Measurements from ENCODE around the gene FER.
"Not testable (repeated sequence)": the region's sequence is repeated elsewhere in the genome, so short reads cannot be mapped to it uniquely, and the experiment has no call there.

FER gene

GRCh38 chr5:108898707-108899106, 151.0 kb downstream of the FER start:
- no peak for DNase-seq

GRCh38 chr5:108899244-108899643, 151.5 kb downstream of the FER start:
- not testable (repeated sequence) for DNase-seq

- no peak for DNase-seq
Measured at GRCh38 chr5:108900668-108901067, 153.0 kb downstream of the FER start.

GRCh38 chr5:108905805-108906204, 158.1 kb downstream of the FER start:
- no peak for DNase-seq

- no peak for DNase-seq
Measured at GRCh38 chr5:108910627-108911026, 162.9 kb downstream of the FER start.

- no peak for DNase-seq
Measured at GRCh38 chr5:108911055-108911454, 163.4 kb downstream of the FER start.

- DNase-seq = no peak
Measured at GRCh38 chr5:108917596-108917995, 169.9 kb downstream of the FER start.

- no peak for DNase-seq
Measured at GRCh38 chr5:108919591-108920326, 172.1 kb downstream of the FER start.

- DNase-seq = no peak
Measured at GRCh38 chr5:108924457-108924961, 176.8 kb downstream of the FER start.

GRCh38 chr5:108925073-108925472, 177.4 kb downstream of the FER start:
- no peak for DNase-seq

- DNase-seq = no peak
Measured at GRCh38 chr5:108930107-108930506, 182.4 kb downstream of the FER start.

GRCh38 chr5:108935611-108936010, 187.9 kb downstream of the FER start:
- no peak for DNase-seq

- no peak for DNase-seq
Measured at GRCh38 chr5:108937221-108937620, 189.5 kb downstream of the FER start.

GRCh38 chr5:108940506-108940905, 192.8 kb downstream of the FER start:
- DNase-seq = no peak

GRCh38 chr5:108941746-108942145, 194.0 kb downstream of the FER start:
- DNase-seq = no peak

GRCh38 chr5:108942701-108943100, 195.0 kb downstream of the FER start:
- no peak for DNase-seq

- DNase-seq = no peak
Measured at GRCh38 chr5:108945094-108945493, 197.4 kb downstream of the FER start.

- no peak for DNase-seq
Measured at GRCh38 chr5:108946008-108946407, 198.3 kb downstream of the FER start.

GRCh38 chr5:108947164-108947563, 199.5 kb downstream of the FER start:
- no peak for DNase-seq

- no peak for DNase-seq
Measured at GRCh38 chr5:108950276-108950675, 202.6 kb downstream of the FER start.

- no peak for DNase-seq
Measured at GRCh38 chr5:108953940-108954339, 206.2 kb downstream of the FER start.

- DNase-seq = no peak
Measured at GRCh38 chr5:108957333-108957732, 209.6 kb downstream of the FER start.

- no peak for DNase-seq
Measured at GRCh38 chr5:108966910-108967309, 219.2 kb downstream of the FER start.

GRCh38 chr5:108974594-108974993, 226.9 kb downstream of the FER start:
- no peak for DNase-seq

GRCh38 chr5:108975697-108976096, 228.0 kb downstream of the FER start:
- DNase-seq = no peak
